Tibial artery (tissue), 4 donors: ENCODE measurements around the gene PDGFD.
A peak's percentile ranks its signal among the peaks of the same experiment; 100 is the strongest.

Experiments used
- DNase-seq, 2 donors: peaks; one replicate each; pipeline ENCODE4 v3.0.0-alpha.2; 2019
- H3K27ac ChIP-seq, 2 donors: fragments of 200-600 bp; sonication (generic) in 1 of 2; 1 replicate in 1 of 2; 2 replicates in 1 of 2; pipeline ENCODE4 v1.5.1; 2018 to 2019; ENCODE audit warnings: mild to moderate bottlenecking in 1 of 2
- H3K27me3 ChIP-seq, 2 donors: fragments of 200-600 bp; sonication (generic) in 1 of 2; one replicate each; pipeline versions ENCODE4 v1.5.1 to v1.6.0; 2016 to 2019
- H3K36me3 ChIP-seq, 3 donors: fragments of 200-600 bp; sonication (generic) in 2 of 3; one replicate each; pipeline ENCODE4 v1.5.1; 2016 to 2019; ENCODE audit warnings: mild to moderate bottlenecking in 2 of 3
- H3K4me1 ChIP-seq, 4 donors: fragments of 200-600 bp; sonication (generic) in 2 of 4; 1 replicate in 3 of 4; 2 replicates in 1 of 4; pipeline ENCODE4 v1.5.1; 2016 to 2019
- H3K4me3 ChIP-seq, 2 donors: fragments of 200-600 bp; sonication (generic) in 1 of 2; 1 replicate in 1 of 2; 2 replicates in 1 of 2; pipeline ENCODE4 v1.5.1; 2018 to 2019; ENCODE audit warnings: mild to moderate bottlenecking in 2 of 2
- H3K9me3 ChIP-seq, 3 donors: fragments of 200-600 bp; sonication (generic) in 1 of 3; one replicate each; pipeline ENCODE4 v1.5.1; 2016 to 2019
- CTCF ChIP-seq, 2 experiments: fragments of 200-600 bp in 1 of 2; fragments of 450-650 bp in 1 of 2; IDR thresholded peaks; one replicate each; pipeline ENCODE4 v1.5.1; 2017 to 2019; ENCODE audit warnings: antibody characterized with exemption in 2 of 2, mild to moderate bottlenecking in 1 of 2, moderate library complexity in 1 of 2
- intact Hi-C: fragments of 100-400 bp; cut with DNase I; formaldehyde crosslinking; loops from one replicate; pipeline ENCODE4 v1.15.0; 2023; ENCODE audit warnings: low total_unique reads

PDGFD gene

GRCh38 chr11:104163100-104164027 is 583 bp downstream of the PDGFD start:
- Histone ChIP-seq H3K4me1 (peaks cover 0 to 11% (median 2%) of the 10 kb centered on the region in 4 donors), H3K9me3 (no peaks in the 10 kb centered on the region), H3K4me3 (peak overlapping the region; percentile 56 to 59), H3K27me3 (no peaks in the 10 kb centered on the region), H3K27ac (peak overlapping the region; percentile 40 to 47), H3K36me3 (no peaks in the 10 kb centered on the region)
- TF ChIP-seq CTCF (IDR thresholded peaks at IDR 0.05), result no peak
- peak; percentile 31 to 66 for DNase-seq
- intact Hi-C loops, result no loop called here

GRCh38 chr11:104161751-104162450 is 2.0 kb downstream of the PDGFD start:
- DNase-seq, result no peak
- intact Hi-C loops, result no loop called here
- TF ChIP-seq CTCF (IDR thresholded peaks at IDR 0.05), result no peak
- peak overlapping the region in 1 of 2 donors; percentile 47 for H3K27ac ChIP-seq
- H3K4me3 ChIP-seq, result peak overlapping the region; percentile 56 to 59
- H3K4me1 ChIP-seq, result peaks cover 0 to 11% (median 2%) of the 10 kb centered on the region in 4 donors
- H3K9me3 ChIP-seq, result no peaks in the 10 kb centered on the region
- no peaks in the 10 kb centered on the region for H3K27me3 ChIP-seq
- no peaks in the 10 kb centered on the region for H3K36me3 ChIP-seq

- no peak for TF ChIP-seq CTCF (IDR thresholded peaks at IDR 0.05)
- peaks cover 0 to 11% (median 2%) of the 10 kb centered on the region in 4 donors for H3K4me1 ChIP-seq
- H3K27me3 ChIP-seq, result no peaks in the 10 kb centered on the region
- H3K4me3 ChIP-seq, result no peak overlapping the region
- intact Hi-C loops, result no loop called here
- no peak overlapping the region for H3K27ac ChIP-seq
- H3K36me3 ChIP-seq, result no peaks in the 10 kb centered on the region
- no peak for DNase-seq
- H3K9me3 ChIP-seq, result no peaks in the 10 kb centered on the region
Measured at GRCh38 chr11:104159356-104159755, 4.6 kb downstream of the PDGFD start.

GRCh38 chr11:104155375-104155774 is 8.6 kb downstream of the PDGFD start:
- Histone ChIP-seq H3K27me3 (no peaks in the 10 kb centered on the region), H3K9me3 (peaks cover 0 to 5% (median 0%) of the 10 kb centered on the region in 3 donors), H3K4me1 (no peaks in the 10 kb centered on the region), H3K27ac (no peak overlapping the region), H3K4me3 (no peak overlapping the region), H3K36me3 (no peaks in the 10 kb centered on the region)
- DNase-seq, result no peak
- no peak for TF ChIP-seq CTCF (IDR thresholded peaks at IDR 0.05)
- intact Hi-C loops, result no loop called here

- Histone ChIP-seq H3K4me1 (no peaks in the 10 kb centered on the region), H3K36me3 (no peaks in the 10 kb centered on the region), H3K4me3 (no peak overlapping the region), H3K9me3 (peaks cover 0 to 5% (median 0%) of the 10 kb centered on the region in 3 donors), H3K27ac (no peak overlapping the region), H3K27me3 (no peaks in the 10 kb centered on the region)
- intact Hi-C loops, result no loop called here
- DNase-seq, result no peak
- TF ChIP-seq CTCF (IDR thresholded peaks at IDR 0.05), result no peak
Measured at GRCh38 chr11:104154296-104154695, 9.7 kb downstream of the PDGFD start.
